Measurements from ENCODE around the gene SYT13.

Gene SYT13

DNA sequence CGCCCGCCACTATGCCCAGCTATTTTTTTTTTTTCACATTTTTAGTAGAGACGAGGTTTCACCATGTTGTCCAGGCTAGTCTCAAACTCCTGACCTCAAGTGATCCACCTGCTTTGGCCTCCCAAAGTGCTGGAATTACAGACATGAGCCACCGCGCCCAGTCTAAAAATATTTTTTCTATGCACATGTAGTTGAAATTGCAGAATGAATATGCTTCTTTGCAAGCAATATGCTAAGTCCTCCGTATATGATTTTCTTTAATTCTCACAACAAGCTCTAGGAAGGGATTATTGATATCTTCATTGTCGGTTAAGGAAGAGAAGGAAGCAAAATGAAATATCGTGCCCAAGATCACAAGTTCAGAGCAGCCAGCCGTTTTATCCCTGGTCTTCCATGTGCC, 30.1 kb upstream of the SYT13 start (continued):
- no peak for TF ChIP-seq ZNF8 (CRISPR knock-in tag; IDR thresholded peaks at IDR 0.05)
- no peak for TF ChIP-seq OSR1 (CRISPR knock-in tag; IDR thresholded peaks at IDR 0.05)
- TF ChIP-seq, protein P1, sequence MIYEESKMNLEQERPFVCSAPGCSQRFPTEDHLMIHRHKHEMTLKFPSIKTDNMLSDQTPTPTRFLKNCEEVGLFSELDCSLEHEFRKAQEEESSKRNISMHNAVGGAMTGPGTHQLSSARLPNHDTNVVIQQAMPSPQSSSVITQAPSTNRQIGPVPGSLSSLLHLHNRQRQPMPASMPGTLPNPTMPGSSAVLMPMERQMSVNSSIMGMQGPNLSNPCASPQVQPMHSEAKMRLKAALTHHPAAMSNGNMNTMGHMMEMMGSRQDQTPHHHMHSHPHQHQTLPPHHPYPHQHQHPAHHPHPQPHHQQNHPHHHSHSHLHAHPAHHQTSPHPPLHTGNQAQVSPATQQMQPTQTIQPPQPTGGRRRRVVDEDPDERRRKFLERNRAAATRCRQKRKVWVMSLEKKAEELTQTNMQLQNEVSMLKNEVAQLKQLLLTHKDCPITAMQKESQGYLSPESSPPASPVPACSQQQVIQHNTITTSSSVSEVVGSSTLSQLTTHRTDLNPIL (CRISPR knock-in tag; IDR thresholded peaks at IDR 0.05; ENCODE audit: low read depth), result no peak
- TF ChIP-seq TCF4 (CRISPR knock-in tag; IDR thresholded peaks at IDR 0.05; ENCODE audit: borderline replicate concordance), result no peak

DNA sequence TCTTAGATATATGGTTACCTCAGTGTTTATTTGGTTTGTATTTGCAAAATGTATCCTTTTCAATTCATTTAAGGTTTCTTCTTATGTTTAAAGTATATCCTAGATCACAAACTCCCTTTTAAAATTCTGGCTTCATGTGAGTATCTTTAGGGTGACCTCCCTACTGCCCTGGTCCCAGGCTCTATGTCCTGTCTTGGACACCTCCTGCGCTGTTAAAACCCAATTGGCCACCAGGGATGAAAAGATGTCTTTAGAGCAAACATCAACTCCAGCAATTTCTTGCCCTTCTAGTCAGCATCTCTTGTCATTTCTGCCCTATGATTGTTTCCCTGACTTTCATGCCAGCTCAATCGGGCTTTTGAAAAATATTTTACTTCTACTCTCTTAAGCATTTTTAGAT, 28.8 kb upstream of the SYT13 start:
- TF ChIP-seq ISL1 (CRISPR knock-in tag; IDR thresholded peaks at IDR 0.05) (no peak), TOX (CRISPR knock-in tag; IDR thresholded peaks at IDR 0.05; ENCODE audit: borderline replicate concordance) (no peak), ZNF8 (CRISPR knock-in tag; IDR thresholded peaks at IDR 0.05) (no peak), RARB (CRISPR knock-in tag; IDR thresholded peaks at IDR 0.05) (no peak), TCF4 (CRISPR knock-in tag; IDR thresholded peaks at IDR 0.05; ENCODE audit: borderline replicate concordance) (no peak), GLIS3 (CRISPR knock-in tag; IDR thresholded peaks at IDR 0.05) (no peak), ZFP3 (CRISPR knock-in tag; IDR thresholded peaks at IDR 0.05) (no peak), CSDC2 (CRISPR knock-in tag; IDR thresholded peaks at IDR 0.05) (no peak), BACH2 (CRISPR knock-in tag; IDR thresholded peaks at IDR 0.05; ENCODE audit: borderline replicate concordance) (no peak), ZNF70 (CRISPR knock-in tag; IDR thresholded peaks at IDR 0.05) (no peak), PPARA (CRISPR knock-in tag; IDR thresholded peaks at IDR 0.05; ENCODE audit: borderline replicate concordance) (no peak), ZC3H10 (CRISPR knock-in tag; IDR thresholded peaks at IDR 0.05) (no peak), ZFP30 (CRISPR knock-in tag; IDR thresholded peaks at IDR 0.05) (no peak), ARNTL (CRISPR knock-in tag; IDR thresholded peaks at IDR 0.05; ENCODE audit: borderline replicate concordance, low read depth) (no peak)
- TF ChIP-seq, protein P2, sequence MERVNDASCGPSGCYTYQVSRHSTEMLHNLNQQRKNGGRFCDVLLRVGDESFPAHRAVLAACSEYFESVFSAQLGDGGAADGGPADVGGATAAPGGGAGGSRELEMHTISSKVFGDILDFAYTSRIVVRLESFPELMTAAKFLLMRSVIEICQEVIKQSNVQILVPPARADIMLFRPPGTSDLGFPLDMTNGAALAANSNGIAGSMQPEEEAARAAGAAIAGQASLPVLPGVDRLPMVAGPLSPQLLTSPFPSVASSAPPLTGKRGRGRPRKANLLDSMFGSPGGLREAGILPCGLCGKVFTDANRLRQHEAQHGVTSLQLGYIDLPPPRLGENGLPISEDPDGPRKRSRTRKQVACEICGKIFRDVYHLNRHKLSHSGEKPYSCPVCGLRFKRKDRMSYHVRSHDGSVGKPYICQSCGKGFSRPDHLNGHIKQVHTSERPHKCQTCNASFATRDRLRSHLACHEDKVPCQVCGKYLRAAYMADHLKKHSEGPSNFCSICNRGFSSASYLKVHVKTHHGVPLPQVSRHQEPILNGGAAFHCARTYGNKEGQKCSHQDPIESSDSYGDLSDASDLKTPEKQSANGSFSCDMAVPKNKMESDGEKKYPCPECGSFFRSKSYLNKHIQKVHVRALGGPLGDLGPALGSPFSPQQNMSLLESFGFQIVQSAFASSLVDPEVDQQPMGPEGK (CRISPR knock-in tag; IDR thresholded peaks at IDR 0.05; ENCODE audit: borderline replicate concordance), result no peak
- TF ChIP-seq, protein P1 (CRISPR knock-in tag; IDR thresholded peaks at IDR 0.05; ENCODE audit: low read depth), result no peak
- no peak for ATAC-seq

DNA sequence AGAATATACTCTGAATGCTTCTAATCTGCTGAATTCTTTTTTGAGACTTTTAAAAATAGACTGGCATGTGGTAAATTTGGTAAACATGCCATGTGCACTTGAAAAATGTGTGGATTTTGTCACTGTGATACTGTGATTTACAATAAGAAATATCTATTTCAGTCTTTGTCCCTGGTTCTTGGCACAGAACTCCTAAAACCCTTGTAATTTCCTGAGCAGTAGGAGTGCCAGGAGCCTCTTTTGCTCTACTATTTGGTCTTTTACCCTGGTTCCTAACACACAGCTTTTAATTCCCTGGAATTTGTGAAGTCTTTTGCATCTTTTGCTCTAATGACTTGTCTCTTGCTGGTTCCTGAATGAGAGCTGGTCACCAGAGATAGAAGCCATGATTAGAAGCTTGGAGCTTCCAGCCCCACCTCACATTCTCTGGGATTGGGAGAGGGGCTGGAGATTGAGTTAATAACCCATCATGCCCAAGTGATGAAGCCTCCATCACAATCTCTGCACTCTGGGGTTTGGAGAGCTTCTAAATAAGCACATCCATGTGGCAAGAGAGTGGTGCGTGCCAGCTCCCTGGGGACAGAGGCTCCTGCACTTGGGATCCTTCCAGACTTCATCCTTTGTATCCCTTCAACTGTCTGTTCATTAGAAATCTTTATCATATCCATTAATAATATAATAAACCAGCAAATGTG, 27.2 kb upstream of the SYT13 start:
- TF ChIP-seq ZFP3 (CRISPR knock-in tag; IDR thresholded peaks at IDR 0.05) (no peak), ISL1 (CRISPR knock-in tag; IDR thresholded peaks at IDR 0.05) (no peak), OSR1 (CRISPR knock-in tag; IDR thresholded peaks at IDR 0.05) (no peak), ZC3H10 (CRISPR knock-in tag; IDR thresholded peaks at IDR 0.05) (no peak), SNAI2 (CRISPR knock-in tag; IDR thresholded peaks at IDR 0.05) (no peak), CSDC2 (CRISPR knock-in tag; IDR thresholded peaks at IDR 0.05) (no peak), POU6F1 (CRISPR knock-in tag; IDR thresholded peaks at IDR 0.05; ENCODE audit: borderline replicate concordance, low read depth) (no peak), ZNF70 (CRISPR knock-in tag; IDR thresholded peaks at IDR 0.05) (no peak), PPARA (CRISPR knock-in tag; IDR thresholded peaks at IDR 0.05; ENCODE audit: borderline replicate concordance) (no peak), ESRRG (CRISPR knock-in tag; IDR thresholded peaks at IDR 0.05) (no peak), TOX (CRISPR knock-in tag; IDR thresholded peaks at IDR 0.05; ENCODE audit: borderline replicate concordance) (no peak), ZNF8 (CRISPR knock-in tag; IDR thresholded peaks at IDR 0.05) (no peak), ZNF565 (CRISPR knock-in tag; conservative IDR thresholded peaks at IDR 0.05; ENCODE audit: low read depth) (no peak), GLIS3 (CRISPR knock-in tag; IDR thresholded peaks at IDR 0.05) (no peak), TCF4 (CRISPR knock-in tag; IDR thresholded peaks at IDR 0.05; ENCODE audit: borderline replicate concordance) (no peak)
- TF ChIP-seq, protein P2 (CRISPR knock-in tag; IDR thresholded peaks at IDR 0.05; ENCODE audit: borderline replicate concordance), result no peak
- no peak for ATAC-seq

All from SK-N-SH treated with all-trans-retinoic acid at 6 μM for 48 hours (cell line).